ENCODE measurements around the gene FABP3.
A peak's percentile ranks its signal among the peaks of the same experiment; 100 is the strongest.

The FABP3 gene

GRCh38 chr1:31372051-31372450, 825 bp downstream of the FABP3 start:
- peak; percentile 24 for DNase-seq (ENCODE audit: low spot score)

- peak; percentile 57 for DNase-seq (ENCODE audit: low spot score)
These were observed 1.5 kb downstream of the FABP3 start for GRCh38 chr1:31371121-31371959.

GRCh38 chr1:31370565-31370964, 2.3 kb downstream of the FABP3 start:
- no peak for DNase-seq (ENCODE audit: low spot score)

GRCh38 chr1:31370021-31370420, 2.9 kb downstream of the FABP3 start:
- DNase-seq (ENCODE audit: low spot score), result no peak

DNA sequence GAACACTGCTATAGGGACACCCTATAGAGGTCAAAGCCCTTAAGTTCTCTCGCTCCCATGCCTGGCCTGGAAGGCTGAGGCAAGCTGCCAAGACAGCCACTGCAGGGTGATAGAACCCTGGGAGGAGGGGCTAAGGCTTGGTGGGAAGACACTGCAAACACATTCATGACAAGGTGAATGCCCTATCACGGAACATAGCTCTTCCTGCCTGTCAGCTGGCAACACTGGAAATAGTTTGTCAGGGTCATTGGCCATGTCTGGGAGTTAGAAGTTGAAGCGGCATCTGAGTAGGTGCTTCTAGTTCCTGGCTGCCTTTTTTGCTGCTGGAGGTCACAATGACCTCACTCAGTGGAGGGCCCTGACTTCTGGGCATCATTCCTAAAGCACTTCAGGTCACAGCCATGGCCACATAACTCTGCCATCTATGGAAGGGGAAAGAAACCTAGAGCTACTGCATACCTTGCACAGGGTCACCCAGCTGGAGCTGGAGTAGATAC, 4.2 kb downstream of the FABP3 start:
- DNase-seq (ENCODE audit: low spot score), result peak; percentile 55

GRCh38 chr1:31366796-31367195, 6.1 kb downstream of the FABP3 start:
- DNase-seq (ENCODE audit: low spot score), result no peak

- DNase-seq (ENCODE audit: low spot score), result peak; percentile 85
These were observed 8.2 kb downstream of the FABP3 start for GRCh38 chr1:31364561-31365250.

DNA sequence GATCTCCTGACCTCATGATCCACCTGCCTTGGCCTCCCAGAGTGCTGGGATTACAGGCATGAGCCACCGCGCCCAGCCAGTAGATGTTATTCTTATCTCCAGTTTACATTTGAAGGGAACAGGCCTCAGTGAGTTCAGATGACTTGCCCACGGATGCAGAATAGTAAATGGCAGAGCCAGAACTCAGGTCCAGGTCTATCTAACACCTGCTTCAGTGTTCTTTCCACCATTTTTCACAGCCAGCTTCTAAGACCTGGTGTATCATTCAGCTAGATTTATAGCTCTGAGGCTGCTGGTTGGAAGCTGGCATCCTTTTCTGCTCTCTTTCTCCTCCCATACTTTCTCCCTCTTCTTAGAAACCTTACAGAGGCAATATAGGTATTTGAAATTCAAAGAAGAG, 10.8 kb downstream of the FABP3 start:
- no peak for DNase-seq (ENCODE audit: low spot score)

GRCh38 chr1:31361607-31362006, 11.3 kb downstream of the FABP3 start:
- DNase-seq (ENCODE audit: low spot score), result no peak

GRCh38 chr1:31356427-31356826, 16.4 kb downstream of the FABP3 start:
- no peak for DNase-seq (ENCODE audit: low spot score)

GRCh38 chr1:31354283-31354682, 18.6 kb downstream of the FABP3 start:
- no peak for DNase-seq (ENCODE audit: low spot score)

DNA sequence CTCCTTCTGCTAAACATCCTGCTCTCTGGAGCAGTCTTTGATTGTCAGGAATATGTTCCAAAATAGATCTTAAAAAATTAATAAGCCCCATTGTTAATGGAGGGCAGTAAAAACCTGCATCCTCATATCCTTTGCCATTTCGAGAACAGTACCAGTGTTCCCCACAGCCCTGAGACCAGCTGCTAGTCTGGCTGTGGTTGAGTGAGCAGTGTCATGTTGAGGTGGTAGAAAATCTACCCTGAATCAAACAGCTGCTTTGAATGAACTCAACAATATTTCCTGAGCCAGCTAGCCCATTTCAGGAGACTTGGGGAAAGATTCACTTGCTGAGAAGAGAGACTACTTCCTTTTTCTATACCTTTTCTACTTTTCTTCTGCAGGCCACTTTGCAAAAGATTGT, 24.4 kb downstream of the FABP3 start:
- DNase-seq (ENCODE audit: low spot score), result no peak

- no peak for DNase-seq (ENCODE audit: low spot score)
These were observed 26.1 kb downstream of the FABP3 start for GRCh38 chr1:31346785-31347184.

GRCh38 chr1:31345635-31346034, 27.2 kb downstream of the FABP3 start:
- DNase-seq (ENCODE audit: low spot score), result no peak

DNA sequence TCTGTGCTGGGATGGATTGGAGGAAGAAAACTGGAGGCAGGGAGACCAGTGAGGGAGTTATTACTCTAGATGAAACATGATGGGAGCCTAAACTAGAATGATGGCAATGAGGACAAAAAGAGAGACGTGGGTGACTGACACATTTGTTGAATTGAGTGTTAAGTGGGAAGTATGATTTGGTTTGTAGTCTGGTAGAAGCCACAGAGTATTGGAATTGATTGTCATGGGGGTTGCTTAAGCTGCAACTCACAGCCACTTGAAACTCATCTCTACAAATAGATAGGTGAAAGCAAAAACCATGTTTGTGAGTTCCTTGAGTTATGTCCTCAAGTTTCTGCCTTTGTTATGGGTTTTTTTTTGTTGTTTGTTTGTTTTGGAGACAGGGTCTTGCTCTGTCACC, 28.4 kb downstream of the FABP3 start:
- no peak for DNase-seq (ENCODE audit: low spot score)

GRCh38 chr1:31336687-31337467, 36.0 kb downstream of the FABP3 start:
- DNase-seq (ENCODE audit: low spot score), result no peak

- DNase-seq (ENCODE audit: low spot score), result peak; percentile 25
These were observed 37.9 kb downstream of the FABP3 start for GRCh38 chr1:31335007-31335406.

DNA sequence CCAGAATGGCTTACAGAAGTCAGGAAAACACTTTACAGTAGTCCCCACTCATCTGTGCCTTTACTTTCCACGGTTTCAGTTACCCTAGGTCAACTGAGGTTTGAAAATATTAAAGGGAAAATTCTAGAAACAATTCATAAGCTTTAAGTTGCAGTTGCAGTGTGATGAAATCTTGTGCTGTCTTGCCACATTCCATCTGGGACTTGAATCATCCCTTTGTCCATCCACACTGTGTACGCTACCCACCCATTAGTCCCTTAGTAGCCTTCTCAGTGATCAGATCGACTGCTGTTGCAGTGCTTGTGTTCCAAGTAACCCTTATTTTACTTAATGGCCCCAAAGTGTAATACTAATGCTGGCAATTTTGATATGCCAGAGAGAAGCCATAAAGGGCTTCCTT, 45.5 kb downstream of the FABP3 start:
- no peak for DNase-seq (ENCODE audit: low spot score)

DNA sequence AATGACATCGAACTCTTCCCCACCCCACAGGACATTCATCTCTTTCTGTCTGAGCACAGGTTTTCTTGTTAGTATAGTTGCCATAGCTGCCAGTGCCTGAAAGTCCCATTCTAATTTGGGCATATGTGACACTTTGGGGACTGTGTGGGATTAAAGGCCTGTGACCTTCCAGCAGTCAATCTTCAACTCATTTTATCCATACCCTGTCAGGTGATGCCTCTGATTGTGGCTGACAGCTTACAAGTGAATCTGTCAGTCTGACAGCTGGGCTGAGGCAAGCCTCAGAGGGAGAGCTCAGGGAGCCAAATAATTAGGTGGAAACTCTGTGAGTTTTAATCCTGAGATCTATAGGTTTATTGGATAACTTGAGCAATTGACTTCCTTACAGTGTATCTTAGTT, 46.4 kb downstream of the FABP3 start:
- no peak for DNase-seq (ENCODE audit: low spot score)

DNA sequence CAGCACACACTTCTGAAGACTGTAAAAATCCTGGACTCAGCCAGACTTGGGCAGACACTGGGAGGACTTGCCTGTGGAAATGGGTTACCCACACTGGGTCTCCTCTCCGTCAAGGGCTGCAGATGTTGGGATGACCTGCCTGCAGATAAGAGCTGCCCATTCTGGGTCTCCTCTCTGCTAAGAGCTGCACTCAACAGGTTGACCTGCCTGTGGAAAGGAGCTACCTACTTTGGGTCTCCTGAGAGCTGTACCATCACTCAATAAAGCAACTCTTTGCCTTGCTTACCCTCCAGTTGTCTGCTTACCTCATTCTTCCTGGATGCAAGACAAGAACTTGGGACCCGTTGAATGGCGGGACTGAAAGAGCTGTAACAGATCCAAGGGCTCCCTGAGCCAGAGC, 47.9 kb downstream of the FABP3 start:
- DNase-seq (ENCODE audit: low spot score), result no peak

DNA sequence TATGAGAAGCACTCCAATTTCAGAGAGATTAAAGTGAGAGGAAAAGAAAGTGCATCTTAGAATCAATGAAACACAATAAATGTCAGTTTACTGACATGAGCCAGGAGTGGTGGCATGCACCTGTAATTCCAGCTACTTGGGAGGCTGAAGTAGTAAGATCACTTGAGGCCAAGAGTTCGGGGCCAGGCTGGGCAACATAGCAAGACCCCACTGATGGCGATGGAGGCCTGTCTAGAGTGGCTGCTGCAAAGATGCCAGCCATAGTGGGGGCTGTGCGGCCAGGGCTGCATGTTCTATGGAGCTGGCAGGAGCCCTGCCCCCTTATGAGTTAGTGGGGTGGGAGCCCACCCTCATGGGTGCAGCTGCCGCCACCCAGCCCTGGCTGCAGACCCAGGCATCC, 48.8 kb downstream of the FABP3 start:
- DNase-seq (ENCODE audit: low spot score), result no peak

DNA sequence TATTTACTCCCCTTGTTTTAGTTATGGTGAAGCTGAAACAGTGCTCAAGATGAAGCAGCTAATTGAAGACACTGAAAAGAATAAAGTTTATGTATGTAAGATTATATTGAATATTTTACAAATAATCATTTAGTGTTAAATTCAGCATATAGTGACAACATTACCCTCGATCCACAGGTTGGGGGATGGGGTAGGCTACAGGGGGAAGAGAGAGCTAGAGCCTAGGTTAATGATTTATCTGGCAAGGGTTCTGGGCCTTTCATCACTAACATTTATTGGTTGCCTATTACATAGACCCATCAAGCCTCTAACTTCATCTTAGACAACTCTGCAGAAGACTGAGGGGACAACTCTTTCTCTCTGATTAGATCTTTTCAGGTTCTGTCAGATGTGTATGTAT, 54.7 kb downstream of the FABP3 start:
- DNase-seq (ENCODE audit: low spot score), result no peak

- DNase-seq (ENCODE audit: low spot score), result no peak
These were observed 57.0 kb downstream of the FABP3 start for GRCh38 chr1:31315902-31316301.

Measured in kidney tubule cell (primary cell).